H9 (cell line): ENCODE data around the gene FGD5. TPM values are rescaled to one million over a fixed set of nuclear protein-coding genes. Genes with fewer than 3 reads are reported as not detected.

Experiments
- DNase-seq: peaks from one replicate; pipeline ENCODE4 v3.0.0-alpha.2; 2017
- H2AFZ ChIP-seq: one replicate; pipeline ENCODE4 v1.6.1; 2013; ENCODE audit warnings: mild to moderate bottlenecking, low read length, control low read depth, moderate library complexity
- H2AK5ac ChIP-seq: 2 replicates; pipeline ENCODE4 v1.6.1; 2013; ENCODE audit warnings: low read length, control low read depth, mixed read lengths; ENCODE audit not compliant: insufficient read length
- H2BK120ac ChIP-seq: one replicate; pipeline ENCODE4 v1.6.1; 2013; ENCODE audit warnings: low read depth, mild to moderate bottlenecking, low read length, control low read depth, inconsistent platforms; ENCODE audit not compliant: poor library complexity, severe bottlenecking
- H2BK12ac ChIP-seq: 2 replicates; pipeline ENCODE4 v1.6.1; 2013; ENCODE audit warnings: low read length, control low read depth, mixed read lengths, low read depth; ENCODE audit not compliant: insufficient read length
- H2BK15ac ChIP-seq: 2 replicates; pipeline ENCODE4 v1.6.1; 2013; ENCODE audit warnings: low read depth, low read length, control low read depth
- H2BK20ac ChIP-seq: one replicate; pipeline ENCODE4 v1.6.1; 2013; ENCODE audit warnings: low read depth, mild to moderate bottlenecking, low read length, control low read depth, inconsistent platforms; ENCODE audit not compliant: poor library complexity, severe bottlenecking
- H2BK5ac ChIP-seq: 2 replicates; pipeline ENCODE4 v1.6.1; 2013; ENCODE audit warnings: low read length, control low read depth, mixed read lengths; ENCODE audit not compliant: insufficient read length
- H3K14ac ChIP-seq: 2 replicates; pipeline ENCODE4 v1.6.1; 2013; ENCODE audit warnings: low read length, control low read depth; ENCODE audit not compliant: insufficient read depth
- H3K18ac ChIP-seq: 2 replicates; pipeline ENCODE4 v1.6.1; 2013; ENCODE audit warnings: low read depth, mild to moderate bottlenecking, mixed read lengths, low read length, control low read depth; ENCODE audit not compliant: insufficient read length
- H3K23ac ChIP-seq: 2 replicates; pipeline ENCODE4 v1.6.1; 2013; ENCODE audit warnings: low read length, control low read depth, mixed read lengths, low read depth; ENCODE audit not compliant: insufficient read length
- H3K23me2 ChIP-seq: 2 replicates; pipeline ENCODE4 v1.6.1; 2013; ENCODE audit warnings: low read depth, mild to moderate bottlenecking, mixed read lengths, low read length, control low read depth; ENCODE audit not compliant: insufficient read length, poor library complexity, severe bottlenecking
- H3K27ac ChIP-seq: 2 replicates; pipeline ENCODE4 v1.5.1; 2013; ENCODE audit warnings: low read length, control low read depth, mixed read lengths, low read depth; ENCODE audit not compliant: insufficient read length
- H3K27me3 ChIP-seq: 2 replicates; pipeline ENCODE4 v1.6.1; 2013; ENCODE audit warnings: low read length, control low read depth, inconsistent platforms; ENCODE audit not compliant: insufficient read depth
- H3K4ac ChIP-seq: 2 replicates; pipeline ENCODE4 v1.6.1; 2013; ENCODE audit warnings: low read depth, mild to moderate bottlenecking, control low read depth, inconsistent platforms, low read length, moderate library complexity
- H3K4me1 ChIP-seq: 2 replicates; pipeline ENCODE4 v1.6.1; 2013; ENCODE audit warnings: low read length, control low read depth, inconsistent platforms; ENCODE audit not compliant: insufficient read depth
- H3K4me2 ChIP-seq: 2 replicates; pipeline ENCODE4 v1.6.1; 2013; ENCODE audit warnings: low read length, control low read depth, mixed read lengths; ENCODE audit not compliant: insufficient read length, insufficient read depth
- H3K56ac ChIP-seq: 2 replicates; pipeline ENCODE4 v1.6.1; 2013; ENCODE audit warnings: low read depth, mild to moderate bottlenecking, mixed read lengths, low read length, control low read depth; ENCODE audit not compliant: insufficient read length
- H3K79me1 ChIP-seq: 2 replicates; pipeline ENCODE4 v1.6.1; 2013; ENCODE audit warnings: low read depth, mild to moderate bottlenecking, moderate library complexity, low read length, control low read depth, inconsistent platforms; ENCODE audit not compliant: insufficient read depth, poor library complexity, severe bottlenecking
- H3K79me2 ChIP-seq: 2 replicates; pipeline ENCODE4 v1.6.1; 2013; ENCODE audit warnings: low read length, control low read depth, inconsistent platforms; ENCODE audit not compliant: insufficient read depth
- H3K9ac ChIP-seq: 2 replicates; pipeline ENCODE4 v1.6.1; 2013; ENCODE audit warnings: low read length, control low read depth, mixed read lengths; ENCODE audit not compliant: insufficient read length; ENCODE audit errors: extremely low read depth
- H3K9me3 ChIP-seq: one replicate; pipeline ENCODE4 v1.6.1; 2013; ENCODE audit warnings: low read depth, low read length, inconsistent platforms; ENCODE audit not compliant: control insufficient read depth
- H3T11ph ChIP-seq: one replicate; pipeline ENCODE4 v1.6.1; 2013; ENCODE audit warnings: mild to moderate bottlenecking, low read length, control low read depth, inconsistent platforms
- H4K20me1 ChIP-seq: one replicate; pipeline ENCODE4 v1.6.1; 2013; ENCODE audit not compliant: control insufficient read depth, insufficient read length, insufficient read depth
- H4K5ac ChIP-seq: 2 replicates; pipeline ENCODE4 v1.6.1; 2013; ENCODE audit warnings: low read depth, mild to moderate bottlenecking, mixed read lengths, low read length, control low read depth; ENCODE audit not compliant: insufficient read length
- H4K8ac ChIP-seq: replicated peaks from 2 replicates; pipeline ENCODE4 v1.6.1; 2013; ENCODE audit warnings: low read length, control low read depth, mixed read lengths, low read depth; ENCODE audit not compliant: insufficient read length
- H4K91ac ChIP-seq: 2 replicates; pipeline ENCODE4 v1.6.1; 2013; ENCODE audit warnings: low read depth, mild to moderate bottlenecking, moderate library complexity, mixed read lengths, low read length, control low read depth; ENCODE audit not compliant: insufficient read length
- H3K27ac Mint-ChIP-seq, 3 experiments: 2 replicates in 2 of 3; 3 replicates in 1 of 3; pipeline ENCODE4 v1.8.0; 2020 to 2021; ENCODE audit warnings: mixed read lengths in 3 of 3, mild to moderate bottlenecking in 1 of 3, moderate library complexity in 1 of 3
- H3K27me3 Mint-ChIP-seq: 2 replicates; pipeline ENCODE4 v1.8.0; 2021; ENCODE audit warnings: low read depth, mild to moderate bottlenecking, moderate library complexity, mixed read lengths
- H3K36me3 Mint-ChIP-seq, 3 experiments: 2 replicates in 2 of 3; 3 replicates in 1 of 3; pipeline ENCODE4 v1.8.0; 2020 to 2021; ENCODE audit warnings: low read depth in 3 of 3, mixed read lengths in 3 of 3; ENCODE audit not compliant: insufficient read depth in 1 of 3
- H3K4me1 Mint-ChIP-seq, 2 experiments: 2 replicates each; pipeline ENCODE4 v1.8.0; 2020; ENCODE audit warnings: mixed read lengths in 2 of 2
- H3K4me3 Mint-ChIP-seq, 2 experiments: 2 replicates in 1 of 2; 3 replicates in 1 of 2; pipeline ENCODE4 v1.8.0; 2020 to 2021; ENCODE audit warnings: mild to moderate bottlenecking in 2 of 2, mixed read lengths in 2 of 2, moderate library complexity in 1 of 2
- H3K9me3 Mint-ChIP-seq, 2 experiments: 2 replicates in 1 of 2; 3 replicates in 1 of 2; pipeline ENCODE4 v1.8.0; 2020; ENCODE audit warnings: mild to moderate bottlenecking in 2 of 2, mixed read lengths in 2 of 2, moderate library complexity in 1 of 2
- WGBS: extraction: QIAGEN DNeasy Blood & Tissue Kit; methylation state at CpG from one replicate; pipeline ENCODE4 v1.1.7; 2013; ENCODE audit warnings: missing lambda C conversion rate, low lambda C conversion rate, mixed read lengths; ENCODE audit not compliant: insufficient read length; ENCODE audit errors: extremely low coverage; 5-methylcytosine and 5-hydroxymethylcytosine counted together
- total RNA-seq: library from RNA; stranded (reverse); gene quantifications from 2 replicates; pipeline ENCODE4 v1.2.1, GENCODE V29; 2021
- TF ChIP-seq, protein P1 (sequence below): fragments of 200-600 bp; sonication (generic); conservative IDR thresholded peaks from 3 replicates; pipeline ENCODE4 v1.8.0; 2021; ENCODE audit warnings: antibody characterized with exemption, mild to moderate bottlenecking

The FGD5 gene
- total RNA-seq, 1 experiment from 2014 or later = 7.8 TPM

DNA sequence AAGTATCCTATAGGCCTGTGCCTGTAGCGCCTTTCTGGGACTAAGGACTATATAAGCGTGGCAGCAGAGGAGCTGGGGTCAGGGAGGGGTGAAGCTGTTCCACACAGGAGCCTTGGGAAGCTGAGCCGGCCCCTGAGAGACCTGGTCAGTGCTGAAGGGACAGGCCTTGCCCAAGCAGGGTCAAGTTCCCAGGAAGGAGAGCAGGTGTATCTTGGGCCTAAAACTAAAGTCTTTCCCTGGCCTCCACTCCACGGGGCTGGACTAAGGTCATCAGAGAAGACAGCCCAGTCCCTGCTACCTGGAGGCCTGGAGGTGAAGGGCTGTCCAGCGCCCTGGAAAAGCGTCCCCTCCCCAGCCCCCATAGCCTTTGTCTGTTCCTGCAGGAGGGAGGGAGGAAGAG lies 104.7 kb downstream of the FGD5 start:
- TF ChIP-seq, protein P1, sequence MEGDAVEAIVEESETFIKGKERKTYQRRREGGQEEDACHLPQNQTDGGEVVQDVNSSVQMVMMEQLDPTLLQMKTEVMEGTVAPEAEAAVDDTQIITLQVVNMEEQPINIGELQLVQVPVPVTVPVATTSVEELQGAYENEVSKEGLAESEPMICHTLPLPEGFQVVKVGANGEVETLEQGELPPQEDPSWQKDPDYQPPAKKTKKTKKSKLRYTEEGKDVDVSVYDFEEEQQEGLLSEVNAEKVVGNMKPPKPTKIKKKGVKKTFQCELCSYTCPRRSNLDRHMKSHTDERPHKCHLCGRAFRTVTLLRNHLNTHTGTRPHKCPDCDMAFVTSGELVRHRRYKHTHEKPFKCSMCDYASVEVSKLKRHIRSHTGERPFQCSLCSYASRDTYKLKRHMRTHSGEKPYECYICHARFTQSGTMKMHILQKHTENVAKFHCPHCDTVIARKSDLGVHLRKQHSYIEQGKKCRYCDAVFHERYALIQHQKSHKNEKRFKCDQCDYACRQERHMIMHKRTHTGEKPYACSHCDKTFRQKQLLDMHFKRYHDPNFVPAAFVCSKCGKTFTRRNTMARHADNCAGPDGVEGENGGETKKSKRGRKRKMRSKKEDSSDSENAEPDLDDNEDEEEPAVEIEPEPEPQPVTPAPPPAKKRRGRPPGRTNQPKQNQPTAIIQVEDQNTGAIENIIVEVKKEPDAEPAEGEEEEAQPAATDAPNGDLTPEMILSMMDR = no peak
- no CpG with 5 or more reads among the region's 6 CpGs for WGBS
- H3K4me3 Mint-ChIP-seq = no peak overlapping the region
- Histone ChIP-seq H3K23me2 (no peaks in the 10 kb centered on the region), H4K5ac (no peak overlapping the region), H3T11ph (no peak overlapping the region), H4K91ac (no peak overlapping the region), H3K56ac (no peak overlapping the region), H2BK12ac (no peak overlapping the region), H3K18ac (no peak overlapping the region), H3K23ac (no peak overlapping the region), H2BK5ac (no peak overlapping the region), H3K27me3 (no peaks in the 10 kb centered on the region), H3K4me1 (peaks cover 4% of the 10 kb centered on the region; the same call in 1 of the 2 replicates), H3K4ac (no peak overlapping the region), H2AK5ac (no peak overlapping the region), H3K14ac (no peak overlapping the region), H3K9me3 (no peaks in the 10 kb centered on the region), H3K79me2 (no peaks in the 10 kb centered on the region), H3K9ac (no peak overlapping the region), H3K79me1 (no peaks in the 10 kb centered on the region), H3K4me2 (no peak overlapping the region), H2AFZ (no peak overlapping the region), H4K8ac (no peak overlapping the region), H2BK15ac (no peak overlapping the region), H3K27ac (no peak overlapping the region), H2BK120ac (no peak overlapping the region), H2BK20ac (no peak overlapping the region), H4K20me1 (no peaks in the 10 kb centered on the region)
- no peaks in the 10 kb centered on the region; a peak in 1 of 7 replicates for H3K36me3 Mint-ChIP-seq
- H3K4me1 Mint-ChIP-seq = peaks cover 18 to 32% of the 10 kb centered on the region in 2 experiments
- H3K27ac Mint-ChIP-seq = peak overlapping the region in 1 of 3 experiments; percentile 47; a peak in 2 of 7 replicates
- no peak for DNase-seq
- no peaks in the 10 kb centered on the region for H3K27me3 Mint-ChIP-seq
- no peaks in the 10 kb centered on the region for H3K9me3 Mint-ChIP-seq
